AG10803 (cell line): ENCODE measurements around the gene TNFRSF12A.

Experiments used
- DNase-seq: peaks from one replicate; pipeline ENCODE4 v3.0.0; 2010; ENCODE audit warnings: low read depth
- H3K4me3 ChIP-seq: 2 replicates; pipeline ENCODE4 v1.5.1; 2011; ENCODE audit warnings: mild to moderate bottlenecking, low read length, control low read depth
- CTCF ChIP-seq: conservative IDR thresholded peaks from 2 replicates; pipeline ENCODE4 v1.5.1; 2011; ENCODE audit warnings: mild to moderate bottlenecking, low read length, control low read depth, inconsistent platforms

TNFRSF12A gene

GRCh38 chr16:3004781-3005284, 15.3 kb upstream of the TNFRSF12A start:
- DNase-seq = no peak
- H3K4me3 ChIP-seq = peak overlapping the region; percentile 27
- no peak for TF ChIP-seq CTCF

DNA sequence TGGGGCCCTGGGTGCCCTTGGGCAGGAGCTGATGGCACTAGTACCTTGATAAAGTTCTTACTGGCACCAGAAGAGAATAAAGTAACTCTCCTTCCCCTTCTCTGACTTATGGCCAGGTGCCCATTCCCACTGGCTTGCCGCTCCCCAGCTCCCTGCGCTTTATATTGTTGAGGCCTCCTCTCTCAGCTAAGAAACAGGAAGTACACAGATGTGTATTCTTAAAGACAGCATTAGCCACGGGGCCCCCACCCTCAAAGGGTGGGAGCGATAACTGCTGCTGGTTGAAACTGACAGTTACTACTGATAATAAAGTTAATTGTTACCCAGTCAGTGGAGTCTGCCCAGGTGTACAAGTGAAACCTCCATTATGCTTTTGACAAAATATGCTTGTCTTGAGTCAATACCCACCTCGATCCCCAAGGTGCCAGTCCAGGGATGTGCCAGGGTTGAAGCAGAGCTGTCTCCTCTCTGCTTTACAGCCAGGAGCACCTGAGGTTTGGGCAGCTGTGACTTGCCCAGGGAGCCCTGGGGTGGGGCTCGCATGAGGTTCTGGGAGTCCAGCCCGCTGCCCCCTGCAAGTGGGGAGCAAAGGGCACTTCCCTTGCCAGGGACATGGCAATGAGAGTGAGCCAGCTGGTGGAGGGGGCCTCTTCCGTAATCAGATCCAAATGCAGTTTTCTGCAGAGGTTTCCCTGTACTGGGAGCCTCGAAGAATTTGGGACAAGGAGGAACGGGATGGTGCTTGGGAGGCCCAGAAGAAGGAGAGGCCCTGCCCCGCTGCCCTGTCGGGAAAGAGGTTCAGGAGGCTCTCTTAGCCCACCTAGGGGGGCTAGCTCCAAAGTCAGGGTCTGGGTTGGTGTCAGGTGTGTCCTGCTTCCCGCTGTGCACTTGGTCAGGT, 12.9 kb upstream of the TNFRSF12A start:
- DNase-seq = no peak
- no peak overlapping the region for H3K4me3 ChIP-seq
- TF ChIP-seq CTCF = no peak

- TF ChIP-seq CTCF = no peak
- H3K4me3 ChIP-seq = no peak overlapping the region
- DNase-seq = no peak
Measured at GRCh38 chr16:3007957-3008689, 12.0 kb upstream of the TNFRSF12A start.

GRCh38 chr16:3008690-3009037, 11.5 kb upstream of the TNFRSF12A start:
- no peak overlapping the region for H3K4me3 ChIP-seq
- TF ChIP-seq CTCF = no peak
- DNase-seq = no peak

DNA sequence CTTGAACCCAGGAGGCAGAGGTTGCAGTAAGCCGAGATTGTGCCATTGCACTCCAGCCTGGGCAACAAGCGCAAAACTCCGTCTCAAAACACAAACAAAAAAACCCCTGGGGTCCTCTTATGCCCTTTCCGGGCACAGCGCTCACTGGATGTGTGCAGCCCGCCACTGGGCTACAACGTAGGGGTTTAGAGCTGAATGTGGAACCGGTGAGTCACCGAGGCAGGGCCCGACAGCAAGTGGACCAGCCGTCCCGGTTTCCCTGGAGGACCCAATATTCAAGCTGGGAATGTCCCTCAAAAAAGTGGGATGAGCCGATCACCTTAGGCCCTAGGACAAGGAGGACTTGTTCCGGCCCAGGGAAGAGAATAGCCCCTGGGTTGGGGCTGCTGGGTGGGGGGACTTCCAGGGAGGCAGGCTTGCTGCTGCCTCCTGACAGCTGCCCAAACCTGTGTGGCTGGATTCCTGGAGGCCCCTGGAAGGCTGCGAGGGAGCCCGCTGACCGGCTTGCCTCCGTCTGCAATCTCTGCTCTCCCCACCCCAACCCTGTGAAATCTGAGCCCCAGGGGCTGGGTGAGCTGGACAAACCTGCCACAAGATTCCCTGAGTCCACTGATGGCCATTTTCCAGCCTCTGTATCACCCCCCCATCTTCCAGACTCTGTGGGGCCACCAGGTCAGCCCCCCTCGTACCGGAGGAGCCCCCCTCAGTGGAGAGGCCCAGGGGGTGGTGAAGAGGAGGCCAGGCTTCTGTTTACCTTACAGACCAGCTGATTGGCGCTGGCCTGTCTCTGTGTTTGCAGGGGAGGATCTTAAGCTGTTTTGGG, 10.4 kb upstream of the TNFRSF12A start:
- no peak for DNase-seq
- TF ChIP-seq CTCF = no peak
- H3K4me3 ChIP-seq = no peak overlapping the region

DNA sequence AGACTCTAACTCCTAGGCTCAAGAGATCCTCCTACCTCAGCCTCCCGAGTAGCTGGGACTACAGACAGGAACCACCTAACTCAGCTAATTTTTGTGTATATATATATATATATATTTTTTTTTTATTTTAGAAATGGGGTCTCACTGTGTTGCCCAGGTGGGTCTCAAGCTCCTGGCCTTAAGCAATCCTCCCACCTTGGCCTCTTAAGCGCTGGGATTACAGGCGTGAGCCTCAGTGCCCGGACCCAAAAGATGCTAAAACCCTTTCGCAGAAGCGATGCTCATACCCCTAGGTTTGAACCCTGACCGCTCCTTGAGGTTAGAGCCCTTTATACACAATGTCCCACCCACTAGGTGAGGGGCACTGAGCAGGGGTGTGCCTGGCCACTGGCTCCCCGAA, 9.7 kb upstream of the TNFRSF12A start:
- no peak for TF ChIP-seq CTCF
- DNase-seq = no peak
- no peak overlapping the region for H3K4me3 ChIP-seq
